ENCODE results near the gene ESR1. TPM values are rescaled to one million over a fixed set of nuclear protein-coding genes. Genes with fewer than 3 reads are reported as not detected.

ESR1 gene
- total and polyA plus RNA-seq, 9 of the 15 experiments (the other 6 are each of a cell fraction or from before 2014, with no cell fraction given): 0.03 to 0.27 (median 0.08) TPM; not detected in 1

DNA sequence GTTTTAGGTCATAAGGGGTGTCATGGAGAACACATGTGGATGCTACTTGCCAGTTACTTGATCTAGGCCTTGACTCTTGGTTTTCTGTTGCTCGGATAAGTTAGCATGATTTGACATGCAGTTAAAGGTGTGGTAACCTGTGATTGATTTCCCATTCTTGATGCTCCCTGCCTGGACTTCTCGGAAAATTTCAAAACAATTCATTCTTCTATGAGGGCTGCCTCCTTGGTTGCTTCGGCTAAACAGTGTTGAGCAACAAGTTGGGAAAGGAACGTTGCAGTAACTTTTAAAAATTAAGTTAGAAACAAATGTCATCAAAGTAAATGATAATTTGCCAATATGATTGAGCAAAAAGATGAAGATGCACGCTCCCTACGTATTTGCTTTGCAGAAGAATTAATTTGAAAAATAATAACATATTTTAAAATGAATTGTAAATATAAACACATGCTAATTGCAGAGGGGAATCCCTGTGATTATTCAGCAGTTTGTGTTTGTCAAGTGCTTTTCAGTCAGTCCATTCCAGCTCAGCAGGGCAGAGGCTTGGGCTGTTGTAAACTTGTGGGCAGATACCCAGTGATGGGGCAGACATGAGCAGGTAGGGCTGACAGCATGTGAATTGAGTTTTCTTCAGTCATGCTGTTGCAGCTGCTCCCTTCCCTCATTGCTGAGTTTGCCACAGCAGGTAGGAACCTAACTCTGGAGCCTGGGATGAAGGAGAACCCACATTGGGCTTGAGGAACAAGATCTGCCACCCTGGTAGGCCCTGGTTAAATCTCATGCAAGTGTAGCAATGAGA, 110.2 kb downstream of the ESR1 start (continued):
- TF ChIP-seq ASH1L (IDR thresholded peaks at IDR 0.05; ENCODE audit: borderline replicate concordance, low read depth, partially characterized antibody) (no peak), ZEB2 (IDR thresholded peaks at IDR 0.05) (no peak), JUNB (CRISPR knock-in tag; conservative IDR thresholded peaks at IDR 0.05) (no peak), HSF4 (CRISPR knock-in tag; IDR thresholded peaks at IDR 0.05; ENCODE audit: borderline replicate concordance) (no peak), ZC3H11A (IDR thresholded peaks at IDR 0.05; ENCODE audit: low read depth, low read length) (no peak), ZNF140 (CRISPR knock-in tag; IDR thresholded peaks at IDR 0.05) (no peak)
- TF ChIP-seq, protein P1, sequence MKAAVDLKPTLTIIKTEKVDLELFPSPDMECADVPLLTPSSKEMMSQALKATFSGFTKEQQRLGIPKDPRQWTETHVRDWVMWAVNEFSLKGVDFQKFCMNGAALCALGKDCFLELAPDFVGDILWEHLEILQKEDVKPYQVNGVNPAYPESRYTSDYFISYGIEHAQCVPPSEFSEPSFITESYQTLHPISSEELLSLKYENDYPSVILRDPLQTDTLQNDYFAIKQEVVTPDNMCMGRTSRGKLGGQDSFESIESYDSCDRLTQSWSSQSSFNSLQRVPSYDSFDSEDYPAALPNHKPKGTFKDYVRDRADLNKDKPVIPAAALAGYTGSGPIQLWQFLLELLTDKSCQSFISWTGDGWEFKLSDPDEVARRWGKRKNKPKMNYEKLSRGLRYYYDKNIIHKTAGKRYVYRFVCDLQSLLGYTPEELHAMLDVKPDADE (conservative IDR thresholded peaks at IDR 0.05; ENCODE audit: control insufficient read depth, low read depth, low read length): no peak

DNA sequence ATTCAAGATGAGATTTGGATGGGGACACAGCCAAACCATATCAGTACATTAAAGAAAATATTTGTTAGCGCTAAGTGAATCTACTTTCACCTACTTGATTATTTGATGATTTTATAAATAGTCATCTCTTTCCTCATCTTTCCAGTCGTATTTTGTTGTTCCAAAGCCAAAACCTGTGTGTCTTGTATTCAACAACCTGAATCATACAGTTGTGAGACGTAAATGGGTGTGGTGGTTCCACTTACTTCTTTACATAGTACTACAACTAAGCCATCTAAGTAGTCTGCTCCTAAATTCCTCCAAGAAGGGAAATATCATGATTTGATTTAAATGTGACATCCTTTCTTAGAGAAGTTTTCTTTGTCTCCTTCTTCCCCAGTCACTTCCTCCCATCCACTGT, 132.8 kb downstream of the ESR1 start:
- H3K4me3 ChIP-seq: no peak overlapping the region
- 2% methylated on average over 3 of the region's 3 CpGs for WGBS (ENCODE audit: insufficient coverage, low coverage, missing lambda C conversion rate)
- H3K27ac ChIP-seq (ENCODE audit: extremely low read depth, low read depth, low read length): no peak overlapping the region
- no peaks in the 10 kb centered on the region for H3K4me1 ChIP-seq (replicated peaks in 1 of 2; ENCODE audit: control insufficient read depth in 2 of 2, insufficient read depth in 2 of 2, low read length in 2 of 2)
- no peak overlapping the region for H3K9ac ChIP-seq (ENCODE audit: insufficient read depth in 1 of 2, low read depth in 2 of 2, low read length in 2 of 2)
- no peak overlapping the region for H3K4me2 ChIP-seq (ENCODE audit: insufficient read depth, low read length)
- FAIRE-seq: no peak
- H3K9me1 ChIP-seq (ENCODE audit: control insufficient read depth, insufficient read depth, low read length): no peaks in the 10 kb centered on the region
- intact Hi-C loops (cut with micrococcal nuclease): no loop called here
- BruUV-seq (replicated peaks): no TSS peak
- TF ChIP-seq TCF7L2 (IDR thresholded peaks at IDR 0.05; ENCODE audit: low read depth, low read length) (no peak), MCM5 (IDR thresholded peaks at IDR 0.05; ENCODE audit: low read depth) (no peak)
- no peaks in the 10 kb centered on the region for H3K9me3 ChIP-seq (replicated peaks; ENCODE audit: control insufficient read depth, insufficient read depth, low read depth, low read length)
- H3K79me2 ChIP-seq (ENCODE audit: control insufficient read depth, insufficient read depth, low read length): no peaks in the 10 kb centered on the region
- in situ Hi-C loops (cut with MboI): no loop called here
- no peak for DNase-seq (ENCODE audit: extremely low read depth in 1 of 4, low spot score in 3 of 4)
- no peaks in the 10 kb centered on the region for H3K36me3 ChIP-seq (ENCODE audit: control insufficient read depth, insufficient read depth, low read length)
- CTCF ChIA-PET (ENCODE audit: low intra/inter-chr PET ratio): no interaction called here
- no peaks in the 10 kb centered on the region for H3K27me3 ChIP-seq (ENCODE audit: control insufficient read depth in 2 of 2, insufficient read depth in 2 of 2, low read length in 2 of 2)
- H4K20me1 ChIP-seq (replicated peaks; ENCODE audit: control insufficient read depth, insufficient read depth, low read length): no peaks in the 10 kb centered on the region
- no peak for ATAC-seq
- no peak overlapping the region for H2AFZ ChIP-seq (ENCODE audit: low read depth, low read length)
- POLR2A ChIA-PET: no interaction called here
